Loucy (cell line): ENCODE data around the gene ITPK1.

Experiments used
- H2AFZ ChIP-seq: fragments of 200-600 bp; sonication (generic); 2 replicates; pipeline ENCODE4 v1.6.0; 2016; ENCODE audit warnings: antibody characterized with exemption, mild to moderate bottlenecking, low read length, moderate library complexity
- H3F3A ChIP-seq: fragments of 200-600 bp; 2 replicates; pipeline ENCODE4 v1.6.0; 2016; ENCODE audit warnings: antibody characterized with exemption, low read depth, mild to moderate bottlenecking
- H3K27me3 ChIP-seq: fragments of 200-600 bp; sonication (generic); 2 replicates; pipeline ENCODE4 v1.6.1; 2014; ENCODE audit warnings: low read length, mild to moderate bottlenecking; ENCODE audit not compliant: insufficient read depth, poor library complexity, severe bottlenecking
- H3K36me3 ChIP-seq: fragments of 200-600 bp; sonication (generic); 2 replicates; pipeline ENCODE4 v1.6.1; 2016; ENCODE audit warnings: low read length; ENCODE audit not compliant: insufficient read depth
- H3K4me1 ChIP-seq: fragments of 200-600 bp; sonication (generic); 2 replicates; pipeline ENCODE4 v1.5.1; 2014; ENCODE audit warnings: low read length, mild to moderate bottlenecking; ENCODE audit not compliant: insufficient read depth, poor library complexity, severe bottlenecking
- H3K4me2 ChIP-seq: fragments of 200-600 bp; sonication (generic); 2 replicates; pipeline ENCODE4 v1.6.0; 2014; ENCODE audit warnings: antibody characterized with exemption, low read length, low read depth, mild to moderate bottlenecking; ENCODE audit not compliant: poor library complexity, severe bottlenecking
- H3K4me3 ChIP-seq: fragments of 200-600 bp; sonication (generic); 2 replicates; pipeline ENCODE4 v1.5.1; 2014; ENCODE audit warnings: low read length, mild to moderate bottlenecking, mixed read lengths; ENCODE audit not compliant: poor library complexity, severe bottlenecking
- H3K79me2 ChIP-seq: fragments of 200-600 bp; sonication (generic); 2 replicates; pipeline ENCODE4 v1.6.1; 2014; ENCODE audit warnings: low read length; ENCODE audit not compliant: insufficient read depth
- H3K9ac ChIP-seq: fragments of 200-600 bp; sonication (generic); 2 replicates; pipeline ENCODE4 v1.6.0; 2014; ENCODE audit warnings: mild to moderate bottlenecking, low read depth, low read length, moderate library complexity; ENCODE audit not compliant: poor library complexity, severe bottlenecking
- H3K9me2 ChIP-seq: fragments of 200-600 bp; sonication (generic); replicated peaks from 2 replicates; pipeline ENCODE4 v1.6.1; 2016; ENCODE audit warnings: low read depth, low read length, mixed read lengths
- H3K9me3 ChIP-seq: fragments of 200-600 bp; sonication (generic); 2 replicates; pipeline ENCODE4 v1.6.1; 2014; ENCODE audit warnings: mild to moderate bottlenecking, antibody characterized with exemption, low read length, low read depth; ENCODE audit not compliant: insufficient read depth
- H4K20me1 ChIP-seq: fragments of 200-600 bp; sonication (generic); 2 replicates; pipeline ENCODE4 v1.6.0; 2014; ENCODE audit warnings: antibody characterized with exemption, low read length, mild to moderate bottlenecking; ENCODE audit not compliant: insufficient read depth, poor library complexity, severe bottlenecking
- CTCF ChIP-seq: fragments of 200-600 bp; sonication (generic); conservative IDR thresholded peaks from 2 replicates; pipeline ENCODE4 v1.5.1; 2014; ENCODE audit warnings: mild to moderate bottlenecking, antibody characterized with exemption, low read length
- EZH2phosphoT487 ChIP-seq: fragments of 200-600 bp; IDR thresholded peaks from 2 replicates; pipeline ENCODE4 v1.6.1; 2018; ENCODE audit warnings: antibody characterized with exemption, mild to moderate bottlenecking, moderate library complexity, borderline replicate concordance

Gene ITPK1

GRCh38 chr14:92946847-92947545 lies 168.7 kb downstream of the ITPK1 start:
- H3K79me2 ChIP-seq = no peaks in the 10 kb centered on the region
- H3K9me3 ChIP-seq = no peaks in the 10 kb centered on the region
- peaks cover 39% of the 10 kb centered on the region; the same call in 1 of the 2 replicates for H3K36me3 ChIP-seq
- no peak for TF ChIP-seq CTCF
- no peak for TF ChIP-seq EZH2phosphoT487
- H3K4me3 ChIP-seq = no peak overlapping the region
- H4K20me1 ChIP-seq = no peaks in the 10 kb centered on the region
- H3K27me3 ChIP-seq = no peaks in the 10 kb centered on the region
- no peak overlapping the region for H3K9ac ChIP-seq
- no peaks in the 10 kb centered on the region for H3K4me1 ChIP-seq
- H3F3A ChIP-seq = no peaks in the 10 kb centered on the region
- H3K4me2 ChIP-seq = no peak overlapping the region
- H2AFZ ChIP-seq = no peak overlapping the region
- no peaks in the 10 kb centered on the region for H3K9me2 ChIP-seq

GRCh38 chr14:92945959-92946846 lies 169.5 kb downstream of the ITPK1 start:
- Histone ChIP-seq H3K79me2 (no peaks in the 10 kb centered on the region), H2AFZ (no peak overlapping the region), H3K27me3 (no peaks in the 10 kb centered on the region), H3F3A (no peaks in the 10 kb centered on the region), H3K4me3 (no peak overlapping the region), H3K9me2 (no peaks in the 10 kb centered on the region), H4K20me1 (no peaks in the 10 kb centered on the region), H3K4me2 (no peak overlapping the region), H3K9me3 (no peaks in the 10 kb centered on the region), H3K36me3 (peaks cover 35% of the 10 kb centered on the region; the same call in 1 of the 2 replicates), H3K4me1 (no peaks in the 10 kb centered on the region), H3K9ac (no peak overlapping the region)
- no peak for TF ChIP-seq CTCF
- TF ChIP-seq EZH2phosphoT487 = no peak

GRCh38 chr14:92945544-92945943 lies 170.2 kb downstream of the ITPK1 start:
- H4K20me1 ChIP-seq = no peaks in the 10 kb centered on the region
- H3K4me1 ChIP-seq = no peaks in the 10 kb centered on the region
- H3K27me3 ChIP-seq = no peaks in the 10 kb centered on the region
- no peaks in the 10 kb centered on the region for H3K79me2 ChIP-seq
- no peaks in the 10 kb centered on the region for H3F3A ChIP-seq
- no peak overlapping the region for H2AFZ ChIP-seq
- H3K9me2 ChIP-seq = no peaks in the 10 kb centered on the region
- H3K9ac ChIP-seq = no peak overlapping the region
- no peak overlapping the region for H3K4me3 ChIP-seq
- H3K36me3 ChIP-seq = peaks cover 29% of the 10 kb centered on the region; the same call in 1 of the 2 replicates
- TF ChIP-seq CTCF = no peak
- no peak for TF ChIP-seq EZH2phosphoT487
- H3K9me3 ChIP-seq = no peaks in the 10 kb centered on the region
- no peak overlapping the region for H3K4me2 ChIP-seq
